IMR-90 (cell line): Measurements from ENCODE around the gene UCP3. TPM values are rescaled to one million over a fixed set of nuclear protein-coding genes. Genes with fewer than 3 reads are reported as not detected.
"Not testable (repeated sequence)": the region's sequence is repeated elsewhere in the genome, so short reads cannot be mapped to it uniquely, and the experiment has no call there.

Experiments used
- ATAC-seq: fragments of 200-7000 bp; cut with Tn5 transposase; 2 replicates; pipeline ENCODE4 v1.9.1; 2020; ENCODE audit warnings: low read depth, mild to moderate bottlenecking, moderate library complexity
- BruUV-seq: library from RNA; stranded (reverse); fragments of 400-500 nt; replicated peaks from 2 replicates; lab custom pipeline; 2021; lab: Mats Ljungman, UMichigan
- CTCF ChIA-PET: fragments of 300-600 bp; formaldehyde crosslinking; extraction: SDS; loops from one replicate; lab custom pipeline; 2021; ENCODE audit warnings: antibody characterized with exemption; lab: Yijun Ruan, JAX
- POLR2A ChIA-PET: fragments of 300-600 bp; sonication (Branson Sonifier 250); formaldehyde crosslinking; loops from one replicate; lab custom pipeline; 2022; ENCODE audit warnings: antibody characterized with exemption; ENCODE audit not compliant: unreplicated experiment; lab: Charles Lee
- DNase-seq: peaks from one replicate; pipeline ENCODE4 v3.0.0; 2013
- H2AFZ ChIP-seq: replicated peaks from 2 replicates; pipeline ENCODE3; 2013; ENCODE audit warnings: low read length, mild to moderate bottlenecking; ENCODE audit not compliant: poor library complexity
- H2AK5ac ChIP-seq: 2 replicates; pipeline ENCODE4 v1.6.1; 2013; ENCODE audit warnings: low read depth, low read length, inconsistent platforms
- H2AK9ac ChIP-seq: replicated peaks from 2 replicates; pipeline ENCODE3; 2013; ENCODE audit warnings: mild to moderate bottlenecking, low read depth, low read length, moderate library complexity; ENCODE audit not compliant: poor library complexity
- H2BK120ac ChIP-seq: 2 replicates; pipeline ENCODE4 v1.6.1; 2013; ENCODE audit warnings: low read depth, low read length, inconsistent platforms
- H2BK15ac ChIP-seq: 3 replicates; pipeline ENCODE4 v1.6.1; 2013; ENCODE audit warnings: low read depth, low read length, inconsistent platforms
- H2BK20ac ChIP-seq: 2 replicates; pipeline ENCODE4 v1.6.1; 2013; ENCODE audit warnings: low read depth, mild to moderate bottlenecking, inconsistent platforms, low read length, moderate library complexity
- H2BK5ac ChIP-seq: 2 replicates; pipeline ENCODE4 v1.6.1; 2013; ENCODE audit warnings: mild to moderate bottlenecking, low read depth, low read length, inconsistent platforms; ENCODE audit not compliant: poor library complexity, severe bottlenecking
- H3K14ac ChIP-seq: replicated peaks from 2 replicates; pipeline ENCODE4 v1.6.1; 2013; ENCODE audit warnings: low read depth, low read length, inconsistent platforms
- H3K18ac ChIP-seq: 2 replicates; pipeline ENCODE4 v1.6.1; 2013; ENCODE audit warnings: low read depth, low read length, control low read depth
- H3K23ac ChIP-seq: 2 replicates; pipeline ENCODE4 v1.6.1; 2013; ENCODE audit warnings: low read depth, low read length, inconsistent platforms
- H3K27ac ChIP-seq: 2 replicates; pipeline ENCODE4 v1.5.1; 2013; ENCODE audit warnings: mild to moderate bottlenecking, control low read depth, low read length; ENCODE audit not compliant: insufficient read depth
- H3K27me3 ChIP-seq: 2 replicates; pipeline ENCODE4 v1.6.1; 2013; ENCODE audit warnings: low read length; ENCODE audit not compliant: control insufficient read depth, insufficient read depth
- H3K36me3 ChIP-seq: 2 replicates; pipeline ENCODE4 v1.6.1; 2013; ENCODE audit warnings: low read length, mixed read lengths; ENCODE audit not compliant: control insufficient read depth, insufficient read depth
- H3K4ac ChIP-seq: 2 replicates; pipeline ENCODE4 v1.6.1; 2013; ENCODE audit warnings: low read depth, low read length, inconsistent platforms
- H3K4me1 ChIP-seq: 2 replicates; pipeline ENCODE4 v1.6.1; 2013; ENCODE audit warnings: low read length, mixed read lengths; ENCODE audit not compliant: control insufficient read depth, insufficient read depth
- H3K4me2 ChIP-seq: 2 replicates; pipeline ENCODE4 v1.6.1; 2013; ENCODE audit warnings: low read depth, mild to moderate bottlenecking, control low read depth, low read length, moderate library complexity
- H3K4me3 ChIP-seq: 2 replicates; pipeline ENCODE4 v1.5.1; 2013; ENCODE audit warnings: low read depth, mild to moderate bottlenecking, control low read depth, low read length, moderate library complexity; ENCODE audit not compliant: insufficient read depth
- H3K56ac ChIP-seq: 2 replicates; pipeline ENCODE4 v1.6.1; 2013; ENCODE audit warnings: low read length, inconsistent platforms; ENCODE audit not compliant: insufficient read depth; ENCODE audit errors: extremely low read depth
- H3K79me1 ChIP-seq, 2 experiments: 2 replicates each; pipeline ENCODE4 v1.6.1; 2013; ENCODE audit warnings: low read length in 2 of 2, inconsistent platforms in 1 of 2, low read depth in 1 of 2
- H3K9ac ChIP-seq: 2 replicates; pipeline ENCODE4 v1.6.1; 2013; ENCODE audit warnings: low read depth, low read length, control low read depth
- H3K9me1 ChIP-seq: 2 replicates; pipeline ENCODE4 v1.6.1; 2013; ENCODE audit warnings: low read length, inconsistent platforms; ENCODE audit not compliant: insufficient read depth
- H3K9me3 ChIP-seq: 2 replicates; pipeline ENCODE4 v1.6.1; 2013; ENCODE audit warnings: low read length; ENCODE audit not compliant: control insufficient read depth, insufficient read depth
- H4K20me1 ChIP-seq: 2 replicates; pipeline ENCODE4 v1.6.1; 2013; ENCODE audit warnings: low read length, inconsistent platforms; ENCODE audit not compliant: insufficient read depth
- H4K5ac ChIP-seq: 2 replicates; pipeline ENCODE4 v1.6.1; 2013; ENCODE audit warnings: mild to moderate bottlenecking, low read depth, low read length, control low read depth
- H4K8ac ChIP-seq, 2 experiments: 2 replicates each; pipeline ENCODE4 v1.6.1; 2013; ENCODE audit warnings: low read depth in 2 of 2, low read length in 2 of 2, control low read depth in 1 of 2, inconsistent platforms in 1 of 2
- H4K91ac ChIP-seq: 2 replicates; pipeline ENCODE4 v1.6.1; 2013; ENCODE audit warnings: low read depth, low read length, inconsistent platforms; ENCODE audit not compliant: insufficient read depth
- WGBS, 2 experiments: methylation state at CpG; one replicate each; pipeline versions ENCODE4 v1.1.5 to v1.1.7; 2013; ENCODE audit warnings: missing lambda C conversion rate in 2 of 2; ENCODE audit not compliant: insufficient read length in 1 of 2; ENCODE audit errors: extremely low coverage in 2 of 2; 5-methylcytosine and 5-hydroxymethylcytosine counted together
- dilution Hi-C: fragments of 300-500 bp; cut with HindIII; formaldehyde crosslinking; loops from one replicate; pipeline ENCODE4 v1.14.3; 2018; ENCODE audit warnings: low sequenced_read_pairs; ENCODE audit not compliant: unreplicated experiment
- in situ Hi-C: fragments of 300-500 bp; cut with MboI; formaldehyde crosslinking; loops from 3 replicates; pipeline ENCODE4 v1.14.3; 2019; ENCODE audit warnings: low sequenced_read_pairs, inconsistent platforms, mixed read lengths
- intact Hi-C: fragments of 100-400 bp; cut with micrococcal nuclease; formaldehyde crosslinking; loops from 2 replicates; pipeline ENCODE4 v1.10.0; 2022
- polyA plus RNA-seq, 3 experiments: library from polyadenylated mRNA; depleted of rRNA; stranded (reverse); fragments of >200 nt; gene quantifications; 2 replicates each; pipeline ENCODE4 v1.2.3, GENCODE V29; 2012; ENCODE audit warnings: low replicate concordance in 1 of 3
- total RNA-seq: library from RNA; depleted of rRNA; stranded (reverse); fragments of >200 nt; gene quantifications from 2 replicates; pipeline ENCODE4 v1.2.3, GENCODE V29; 2012

Gene UCP3
- total and polyA plus RNA-seq, 2 of the 4 experiments (the other 2 are of a cell fraction), result under 0.01 to 0.80 TPM

DNA sequence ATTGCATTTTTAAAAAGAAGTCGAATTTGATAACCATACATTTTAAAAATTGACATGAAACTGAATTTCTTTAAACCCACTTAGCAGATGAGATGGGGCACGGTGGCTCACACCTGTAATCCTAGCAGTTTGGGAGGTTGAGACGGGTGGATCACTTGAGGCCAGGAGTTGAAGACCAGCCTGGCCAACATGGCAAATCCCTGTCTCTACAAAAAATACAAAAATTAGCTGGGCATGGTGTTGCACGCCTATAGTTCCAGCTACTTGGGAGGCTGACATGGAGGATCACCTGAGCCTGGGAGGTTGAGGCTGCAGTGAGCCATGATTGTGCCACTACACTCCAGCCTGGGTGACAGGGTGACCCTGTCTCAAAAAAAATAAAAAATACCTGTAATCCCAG is 23.2 kb downstream of the UCP3 start:
- H3K27me3 ChIP-seq, H3K4me3 ChIP-seq, H3K36me3 ChIP-seq, H3K56ac ChIP-seq, H3K23ac ChIP-seq, H2AK5ac ChIP-seq, H3K79me1 ChIP-seq, H3K4ac ChIP-seq, DNase-seq, H4K91ac ChIP-seq, H3K27ac ChIP-seq, ATAC-seq, H3K9me1 ChIP-seq, H3K4me1 ChIP-seq, H4K20me1 ChIP-seq, H3K4me2 ChIP-seq, POLR2A ChIA-PET, H2BK5ac ChIP-seq, CTCF ChIA-PET, H3K18ac ChIP-seq, H4K8ac ChIP-seq, in situ Hi-C loops, H3K14ac ChIP-seq, H2AFZ ChIP-seq, dilution Hi-C loops, H2BK20ac ChIP-seq, H3K9me3 ChIP-seq, H3K9ac ChIP-seq, H2BK120ac ChIP-seq, H2AK9ac ChIP-seq, H2BK15ac ChIP-seq, H4K5ac ChIP-seq, BruUV-seq: not testable (repeated sequence)
- no CpG with 5 or more reads among the region's 4 CpGs for WGBS, 2 experiments
- intact Hi-C loops, result loop anchor here (10.0 kb wide), 1 partner anchor 329 kb away; the partner anchor contains the start of gene P4HA3
